Esophagus squamous epithelium (tissue), 5 donors: ENCODE measurements around the gene FAM107A. TPM values are rescaled to one million over a fixed set of nuclear protein-coding genes. Genes with fewer than 3 reads are reported as not detected.

Experiments used
- DNase-seq: peaks from one replicate; lab custom pipeline; 2025; lab: John Stamatoyannopoulos, UW
- H3K27ac ChIP-seq, 4 donors: fragments of 200-600 bp; sonication (generic); one replicate each; pipeline ENCODE4 v1.5.1; 2016 to 2019; ENCODE audit warnings: mild to moderate bottlenecking in 1 of 4
- H3K27me3 ChIP-seq, 4 donors: fragments of 200-600 bp; sonication (generic); 1 replicate in 3 of 4; 2 replicates in 1 of 4; pipeline versions ENCODE4 v1.5.1 to v1.6.0; 2017 to 2021; ENCODE audit warnings: antibody characterized with exemption in 1 of 4
- H3K36me3 ChIP-seq, 3 donors: fragments of 200-600 bp; sonication (generic); one replicate each; pipeline ENCODE4 v1.5.1; 2016 to 2019
- H3K4me1 ChIP-seq, 3 donors: fragments of 200-600 bp; sonication (generic); one replicate each; pipeline ENCODE4 v1.5.1; 2017 to 2019
- H3K4me3 ChIP-seq, 4 donors: fragments of 200-600 bp; sonication (generic); 1 replicate in 3 of 4; 2 replicates in 1 of 4; pipeline ENCODE4 v1.5.1; 2016 to 2019; ENCODE audit warnings: mild to moderate bottlenecking in 2 of 4, moderate library complexity in 1 of 4
- H3K9me3 ChIP-seq, 3 donors: fragments of 200-600 bp; sonication (generic); one replicate each; pipeline ENCODE4 v1.5.1; 2016 to 2019
- POLR2A ChIP-seq, 4 donors: fragments of 450-650 bp; IDR thresholded peaks; one replicate each; pipeline ENCODE4 v1.6.1; 2017; ENCODE audit warnings: antibody characterized with exemption in 4 of 4, mild to moderate bottlenecking in 4 of 4, moderate library complexity in 3 of 4
- WGBS, 2 donors: methylation state at CpG; one replicate each; pipeline ENCODE4 v1.1.5; 2018; 5-methylcytosine and 5-hydroxymethylcytosine counted together
- intact Hi-C: fragments of 100-400 bp; cut with DNase I; formaldehyde crosslinking; loops from one replicate; pipeline ENCODE4 v1.15.0; 2022
- total RNA-seq, 4 donors: library from RNA; depleted of rRNA; stranded (reverse); fragments of >200 nt; gene quantifications; one replicate each; pipeline ENCODE4 v1.1.0, GENCODE V29; 2016
- TF ChIP-seq, protein P1 (sequence below), 6 experiments: fragments of 450-650 bp in 4 of 6; fragments of 200-600 bp in 2 of 6; sonication (generic) in 2 of 6; IDR thresholded peaks; one replicate each; pipeline ENCODE4 v1.5.1; 2016 to 2019; ENCODE audit warnings: antibody characterized with exemption in 6 of 6, mild to moderate bottlenecking in 4 of 6, moderate library complexity in 4 of 6
- donor health status: DM: yes; HTN: yes; CAD: no.

FAM107A gene
- total RNA-seq, 4 donors from 2014 or later: 3.9 to 78.6 (median 10.8) TPM

GRCh38 chr3:58556001-58556400, 21.2 kb downstream of the FAM107A start:
- 90 to 100% methylated on average over 4 to 5 of the region's 5 CpGs for WGBS, 2 donors
- H3K4me1 ChIP-seq: peaks cover 0 to 12% (median 0%) of the 10 kb centered on the region in 3 donors
- H3K4me3 ChIP-seq: no peak overlapping the region
- H3K27ac ChIP-seq: no peak overlapping the region
- peaks cover 0 to 7% (median 0%) of the 10 kb centered on the region in 3 donors for H3K9me3 ChIP-seq
- intact Hi-C loops: no loop called here
- no peaks in the 10 kb centered on the region for H3K27me3 ChIP-seq
- no peaks in the 10 kb centered on the region for H3K36me3 ChIP-seq
- DNase-seq: no peak
- TF ChIP-seq, protein P1, sequence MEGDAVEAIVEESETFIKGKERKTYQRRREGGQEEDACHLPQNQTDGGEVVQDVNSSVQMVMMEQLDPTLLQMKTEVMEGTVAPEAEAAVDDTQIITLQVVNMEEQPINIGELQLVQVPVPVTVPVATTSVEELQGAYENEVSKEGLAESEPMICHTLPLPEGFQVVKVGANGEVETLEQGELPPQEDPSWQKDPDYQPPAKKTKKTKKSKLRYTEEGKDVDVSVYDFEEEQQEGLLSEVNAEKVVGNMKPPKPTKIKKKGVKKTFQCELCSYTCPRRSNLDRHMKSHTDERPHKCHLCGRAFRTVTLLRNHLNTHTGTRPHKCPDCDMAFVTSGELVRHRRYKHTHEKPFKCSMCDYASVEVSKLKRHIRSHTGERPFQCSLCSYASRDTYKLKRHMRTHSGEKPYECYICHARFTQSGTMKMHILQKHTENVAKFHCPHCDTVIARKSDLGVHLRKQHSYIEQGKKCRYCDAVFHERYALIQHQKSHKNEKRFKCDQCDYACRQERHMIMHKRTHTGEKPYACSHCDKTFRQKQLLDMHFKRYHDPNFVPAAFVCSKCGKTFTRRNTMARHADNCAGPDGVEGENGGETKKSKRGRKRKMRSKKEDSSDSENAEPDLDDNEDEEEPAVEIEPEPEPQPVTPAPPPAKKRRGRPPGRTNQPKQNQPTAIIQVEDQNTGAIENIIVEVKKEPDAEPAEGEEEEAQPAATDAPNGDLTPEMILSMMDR (IDR thresholded peaks at IDR 0.05): no peak
- no peak for TF ChIP-seq POLR2A (IDR thresholded peaks at IDR 0.05)

DNA sequence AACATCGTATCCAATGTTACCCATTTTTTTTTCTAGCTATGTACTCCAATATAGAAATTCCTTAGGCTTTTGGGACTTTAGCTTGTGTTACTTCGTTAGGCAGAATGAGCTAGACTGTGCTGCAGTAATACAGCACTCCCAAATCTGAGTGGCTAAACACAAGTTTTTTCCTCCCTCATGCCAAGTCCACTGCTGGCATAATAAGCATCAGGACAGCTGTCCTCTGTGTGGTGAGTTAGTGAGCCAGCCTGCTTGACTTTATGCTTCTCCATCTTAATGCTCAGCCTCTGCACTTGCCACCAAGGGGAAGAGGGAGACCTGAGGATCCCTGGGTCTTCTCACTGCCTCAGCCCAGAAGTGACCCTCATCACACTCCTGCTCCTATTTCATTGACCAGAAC, 22.0 kb downstream of the FAM107A start:
- no peak for TF ChIP-seq POLR2A (IDR thresholded peaks at IDR 0.05)
- TF ChIP-seq, protein P1 (IDR thresholded peaks at IDR 0.05): no peak
- intact Hi-C loops: no loop called here
- no peak for DNase-seq
- Histone ChIP-seq H3K27ac (no peak overlapping the region), H3K36me3 (no peaks in the 10 kb centered on the region), H3K4me1 (peaks cover 0 to 12% (median 0%) of the 10 kb centered on the region in 3 donors), H3K27me3 (no peaks in the 10 kb centered on the region), H3K9me3 (peaks cover 0 to 7% (median 0%) of the 10 kb centered on the region in 3 donors), H3K4me3 (no peak overlapping the region)
- WGBS, 2 donors: 92 to 95% methylated on average over 2 of the region's 2 CpGs

DNA sequence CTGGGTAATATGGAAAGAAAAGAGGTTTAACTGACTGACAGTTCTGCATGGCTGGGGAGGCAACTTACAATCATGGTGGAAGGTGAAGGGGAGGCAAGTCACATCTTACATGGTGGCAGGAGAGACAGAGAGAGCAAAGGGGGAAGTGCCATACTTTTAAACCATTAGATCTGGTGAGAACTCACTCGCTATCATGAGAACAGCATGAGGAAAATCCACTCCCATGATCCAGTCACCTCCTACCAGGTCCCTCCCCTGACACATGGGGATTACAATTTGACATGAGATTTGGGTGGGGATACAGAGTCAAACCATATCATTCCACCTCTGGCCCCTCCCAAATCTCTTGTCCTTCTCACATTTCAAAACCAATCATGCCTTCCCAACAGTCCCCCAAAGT, 24.2 kb downstream of the FAM107A start:
- Histone ChIP-seq H3K9me3 (peaks cover 0 to 7% (median 0%) of the 10 kb centered on the region in 3 donors), H3K4me1 (peaks cover 0 to 12% (median 0%) of the 10 kb centered on the region in 3 donors), H3K27ac (no peak overlapping the region), H3K4me3 (no peak overlapping the region), H3K36me3 (no peaks in the 10 kb centered on the region), H3K27me3 (no peaks in the 10 kb centered on the region)
- WGBS, 2 donors: 90 to 91% methylated on average over 1 of the region's 1 CpG
- intact Hi-C loops: no loop called here
- DNase-seq: no peak
- TF ChIP-seq, protein P1 (IDR thresholded peaks at IDR 0.05): no peak
- no peak for TF ChIP-seq POLR2A (IDR thresholded peaks at IDR 0.05)

DNA sequence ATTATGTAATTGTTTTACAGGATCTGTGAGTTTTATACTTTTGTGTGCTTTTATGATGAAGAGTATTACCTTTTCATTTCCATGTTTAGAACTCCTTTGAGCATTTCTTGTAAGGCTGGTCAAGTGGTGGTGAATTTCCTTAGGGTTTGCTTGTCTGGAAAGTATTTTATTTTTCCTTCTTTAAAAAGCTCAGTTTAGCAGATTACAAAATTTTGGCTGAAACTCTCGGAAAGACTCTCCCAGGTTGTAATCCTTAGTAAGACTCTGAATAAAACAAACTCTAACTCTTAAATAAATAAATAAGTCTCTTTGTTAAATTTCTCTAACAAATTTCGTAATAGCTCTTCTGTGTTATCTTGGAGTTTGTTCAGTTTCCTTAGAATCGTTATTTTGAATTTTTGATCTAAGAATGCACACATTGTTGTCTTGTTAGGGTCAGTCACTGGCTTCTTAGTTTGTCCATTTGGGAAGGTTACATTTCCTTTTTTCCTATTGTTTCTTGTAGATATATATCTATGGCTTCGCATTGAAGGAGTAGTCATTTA, 25.5 kb downstream of the FAM107A start:
- DNase-seq: no peak
- intact Hi-C loops: no loop called here
- Histone ChIP-seq H3K27ac (no peak overlapping the region), H3K4me3 (no peak overlapping the region), H3K36me3 (no peaks in the 10 kb centered on the region), H3K4me1 (peaks cover 0 to 2% (median 0%) of the 10 kb centered on the region in 3 donors), H3K9me3 (peaks cover 0 to 7% (median 0%) of the 10 kb centered on the region in 3 donors), H3K27me3 (no peaks in the 10 kb centered on the region)
- TF ChIP-seq POLR2A (IDR thresholded peaks at IDR 0.05): no peak
- TF ChIP-seq, protein P1 (IDR thresholded peaks at IDR 0.05): no peak
- 43 to 56% methylated on average over 4 of the region's 4 CpGs for WGBS, 2 donors

DNA sequence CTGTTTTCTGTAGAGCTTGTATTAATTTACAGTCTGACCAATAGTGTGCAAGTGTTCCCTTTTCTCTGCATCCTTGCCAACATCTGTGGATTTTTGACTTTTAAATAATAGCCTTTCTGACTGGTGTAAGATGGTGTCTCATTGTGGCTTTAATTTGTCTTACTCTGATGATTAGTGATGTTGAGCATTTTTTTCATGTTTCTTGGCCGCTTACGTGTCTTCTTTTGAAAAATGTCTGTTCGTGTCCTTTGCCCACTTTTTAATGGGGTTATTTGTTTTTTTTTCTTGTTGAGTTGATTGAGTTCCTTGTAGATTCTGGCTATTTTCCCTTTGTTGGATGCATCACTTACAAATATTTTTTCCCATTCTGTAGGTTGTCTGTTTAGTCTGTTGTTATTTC, 32.6 kb downstream of the FAM107A start:
- TF ChIP-seq POLR2A (IDR thresholded peaks at IDR 0.05): no peak
- TF ChIP-seq, protein P1 (IDR thresholded peaks at IDR 0.05): no peak
- Histone ChIP-seq H3K27ac (no peak overlapping the region), H3K4me3 (no peak overlapping the region), H3K4me1 (no peaks in the 10 kb centered on the region), H3K9me3 (no peaks in the 10 kb centered on the region), H3K36me3 (no peaks in the 10 kb centered on the region), H3K27me3 (no peaks in the 10 kb centered on the region)
- WGBS, 2 donors: 72 to 82% methylated on average over 3 of the region's 3 CpGs
- intact Hi-C loops: no loop called here
- DNase-seq: no peak
